Loucy (cell line): ENCODE data around the gene RFTN2.

Experiments used
- CTCF ChIP-seq: fragments of 200-600 bp; sonication (generic); conservative IDR thresholded peaks from 2 replicates; pipeline ENCODE4 v1.5.1; 2014; ENCODE audit warnings: mild to moderate bottlenecking, antibody characterized with exemption, low read length
- EZH2phosphoT487 ChIP-seq: fragments of 200-600 bp; IDR thresholded peaks from 2 replicates; pipeline ENCODE4 v1.6.1; 2018; ENCODE audit warnings: antibody characterized with exemption, mild to moderate bottlenecking, moderate library complexity, borderline replicate concordance

GRCh38 chr2:197556456-197556855 is 118.9 kb downstream of the RFTN2 start:
- TF ChIP-seq CTCF = no peak
- no peak for TF ChIP-seq EZH2phosphoT487
